ENCODE results near the gene NDUFA7. TPM values are rescaled to one million over a fixed set of nuclear protein-coding genes. Genes with fewer than 3 reads are reported as not detected.

NDUFA7 gene
- total and polyA plus RNA-seq, 2 donors (not counting 1 experiment from before 2014, with no cell fraction given) = 20.9 to 33.7 TPM

GRCh38 chr19:8311461-8312260, 9.5 kb downstream of the NDUFA7 start:
- Histone ChIP-seq H3K27me3 (ENCODE audit: control insufficient read depth, insufficient read depth, low read length) (no peaks in the 10 kb centered on the region), H3K36me3 (ENCODE audit: control insufficient read depth, insufficient read depth, low read length) (peaks cover 10% of the 10 kb centered on the region), H3K4me2 (ENCODE audit: extremely low read depth, insufficient read depth, low read length) (no peak overlapping the region), H3K9me3 (ENCODE audit: control insufficient read depth, insufficient read depth, low read depth, low read length) (no peaks in the 10 kb centered on the region), H3K9ac (ENCODE audit: insufficient read depth, low read length) (no peak overlapping the region), H3K27ac (ENCODE audit: insufficient read depth, low read length) (no peak overlapping the region), H2AFZ (ENCODE audit: low read length) (no peak overlapping the region), H3K79me2 (ENCODE audit: control insufficient read depth, insufficient read depth, low read length) (no peaks in the 10 kb centered on the region), H3K4me3 (replicated peaks in 1 of 4; ENCODE audit: control extremely low read depth in 1 of 4, insufficient read depth in 1 of 4, low read depth in 3 of 4, low read length in 4 of 4) (no peak overlapping the region), H4K20me1 (ENCODE audit: control insufficient read depth, extremely low read depth, insufficient read depth, low read length) (no peaks in the 10 kb centered on the region), H3K4me1 (ENCODE audit: control insufficient read depth, extremely low read depth, insufficient read depth, low read length) (peaks cover 9% of the 10 kb centered on the region)
- no peak for TF ChIP-seq CTCF (conservative IDR thresholded peaks at IDR 0.05 in 1 of 2, IDR thresholded peaks at IDR 0.05 in 1 of 2; ENCODE audit: low read depth in 1 of 2, low read length in 2 of 2)
- TF ChIP-seq EZH2 (IDR thresholded peaks at IDR 0.05; ENCODE audit: low read length, missing control alignments) = no peak
- no peak for DNase-seq (ENCODE audit: low read depth in 2 of 2)

DNA sequence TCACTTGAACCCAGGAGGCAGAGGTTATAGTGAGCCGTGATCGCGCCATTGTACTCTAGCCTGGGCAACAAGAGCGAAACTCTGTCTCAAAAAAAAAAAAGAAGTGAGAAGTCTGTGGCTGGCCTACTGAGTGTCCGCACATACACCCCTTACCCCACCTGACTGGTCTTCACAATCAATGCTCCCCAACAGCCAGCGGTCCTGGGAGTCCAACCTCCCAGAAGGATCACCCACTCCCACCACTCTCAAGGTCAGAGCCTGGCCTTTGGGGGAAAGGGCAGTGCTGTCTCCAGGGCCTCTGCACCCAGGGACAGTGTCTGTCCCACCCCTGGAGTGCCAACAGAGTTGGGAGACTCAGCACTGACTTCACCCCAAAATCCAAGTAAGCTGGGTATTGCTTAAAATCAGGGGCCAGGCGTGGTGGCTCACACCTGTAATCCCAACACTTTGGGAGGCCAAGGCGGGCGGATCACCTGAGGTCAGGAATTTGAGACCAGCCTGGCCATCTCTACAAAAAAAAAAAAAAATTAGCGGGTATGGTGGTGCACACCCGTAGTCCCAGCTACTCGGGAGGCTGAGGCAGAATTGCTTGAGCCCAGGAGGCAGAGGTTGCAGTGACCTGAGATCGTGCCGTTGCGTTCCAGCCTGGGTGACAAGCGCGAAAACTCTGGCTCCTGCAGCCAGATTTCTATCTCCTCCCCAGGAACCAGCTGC, 10.7 kb downstream of the NDUFA7 start:
- peaks cover 9% of the 10 kb centered on the region for H3K4me1 ChIP-seq (ENCODE audit: control insufficient read depth, extremely low read depth, insufficient read depth, low read length)
- no peak overlapping the region for H3K9ac ChIP-seq (ENCODE audit: insufficient read depth, low read length)
- peaks cover 9% of the 10 kb centered on the region for H3K36me3 ChIP-seq (ENCODE audit: control insufficient read depth, insufficient read depth, low read length)
- no peaks in the 10 kb centered on the region for H4K20me1 ChIP-seq (ENCODE audit: control insufficient read depth, extremely low read depth, insufficient read depth, low read length)
- H3K27me3 ChIP-seq (ENCODE audit: control insufficient read depth, insufficient read depth, low read length) = no peaks in the 10 kb centered on the region
- no peak overlapping the region for H3K4me2 ChIP-seq (ENCODE audit: extremely low read depth, insufficient read depth, low read length)
- H3K9me3 ChIP-seq (ENCODE audit: control insufficient read depth, insufficient read depth, low read depth, low read length) = no peaks in the 10 kb centered on the region
- H3K79me2 ChIP-seq (ENCODE audit: control insufficient read depth, insufficient read depth, low read length) = no peaks in the 10 kb centered on the region
- H2AFZ ChIP-seq (ENCODE audit: low read length) = no peak overlapping the region
- H3K27ac ChIP-seq (ENCODE audit: insufficient read depth, low read length) = no peak overlapping the region
- no peak overlapping the region for H3K4me3 ChIP-seq (replicated peaks in 1 of 4; ENCODE audit: control extremely low read depth in 1 of 4, insufficient read depth in 1 of 4, low read depth in 3 of 4, low read length in 4 of 4)
- DNase-seq (ENCODE audit: low read depth in 2 of 2) = no peak
- TF ChIP-seq CTCF (conservative IDR thresholded peaks at IDR 0.05 in 1 of 2, IDR thresholded peaks at IDR 0.05 in 1 of 2; ENCODE audit: low read depth in 1 of 2, low read length in 2 of 2) (no peak), EZH2 (IDR thresholded peaks at IDR 0.05; ENCODE audit: low read length, missing control alignments) (no peak)

- Histone ChIP-seq H4K20me1 (ENCODE audit: control insufficient read depth, extremely low read depth, insufficient read depth, low read length) (no peaks in the 10 kb centered on the region), H3K36me3 (ENCODE audit: control insufficient read depth, insufficient read depth, low read length) (peaks cover 7% of the 10 kb centered on the region), H2AFZ (ENCODE audit: low read length) (no peak overlapping the region), H3K9me3 (ENCODE audit: control insufficient read depth, insufficient read depth, low read depth, low read length) (no peaks in the 10 kb centered on the region), H3K4me1 (ENCODE audit: control insufficient read depth, extremely low read depth, insufficient read depth, low read length) (peaks cover 9% of the 10 kb centered on the region), H3K27ac (ENCODE audit: insufficient read depth, low read length) (peak overlapping the region; percentile 43), H3K9ac (ENCODE audit: insufficient read depth, low read length) (no peak overlapping the region), H3K4me2 (ENCODE audit: extremely low read depth, insufficient read depth, low read length) (peak overlapping the region; percentile 87), H3K4me3 (replicated peaks in 1 of 4; ENCODE audit: control extremely low read depth in 1 of 4, insufficient read depth in 1 of 4, low read depth in 3 of 4, low read length in 4 of 4) (peak overlapping the region in 2 of 4 experiments; percentile 60 to 65), H3K27me3 (ENCODE audit: control insufficient read depth, insufficient read depth, low read length) (no peaks in the 10 kb centered on the region), H3K79me2 (ENCODE audit: control insufficient read depth, insufficient read depth, low read length) (no peaks in the 10 kb centered on the region)
- TF ChIP-seq CTCF (conservative IDR thresholded peaks at IDR 0.05 in 1 of 2, IDR thresholded peaks at IDR 0.05 in 1 of 2; ENCODE audit: low read depth in 1 of 2, low read length in 2 of 2) (no peak), EZH2 (IDR thresholded peaks at IDR 0.05; ENCODE audit: low read length, missing control alignments) (no peak)
- DNase-seq (ENCODE audit: low read depth in 2 of 2) = no peak
Observed at GRCh38 chr19:8308891-8309291, 12.3 kb downstream of the NDUFA7 start.

Data from fibroblast of lung (primary cell).